Neuronal stem cell (in vitro differentiated cells): ENCODE results near the gene MICAL2.

Source experiments
- DNase-seq: peaks from one replicate; pipeline ENCODE4 v3.0.0-alpha.2; 2013; ENCODE audit warnings: low spot score
- H2AFZ ChIP-seq: one replicate; pipeline ENCODE4 v1.6.1; 2013; ENCODE audit warnings: mild to moderate bottlenecking, low read length, inconsistent platforms
- H2AK5ac ChIP-seq: 2 replicates; pipeline ENCODE4 v1.6.1; 2013; ENCODE audit warnings: low read depth, mild to moderate bottlenecking, inconsistent platforms, low read length, moderate library complexity, mixed read lengths
- H2BK120ac ChIP-seq: 2 replicates; pipeline ENCODE4 v1.6.1; 2013; ENCODE audit warnings: low read depth, mild to moderate bottlenecking, inconsistent platforms, low read length, moderate library complexity, mixed read lengths
- H2BK12ac ChIP-seq: one replicate; pipeline ENCODE4 v1.6.1; 2013; ENCODE audit warnings: low read length, inconsistent platforms
- H2BK15ac ChIP-seq: 2 replicates; pipeline ENCODE4 v1.6.1; 2013; ENCODE audit warnings: mild to moderate bottlenecking, low read length, inconsistent platforms, mixed read lengths
- H2BK5ac ChIP-seq: one replicate; pipeline ENCODE4 v1.6.1; 2013; ENCODE audit warnings: inconsistent platforms, mild to moderate bottlenecking, low read length, moderate library complexity
- H3K14ac ChIP-seq: one replicate; pipeline ENCODE4 v1.6.1; 2013; ENCODE audit warnings: low read length, inconsistent platforms
- H3K18ac ChIP-seq: 2 replicates; pipeline ENCODE4 v1.6.1; 2013; ENCODE audit warnings: low read length, inconsistent platforms
- H3K23ac ChIP-seq: 2 replicates; pipeline ENCODE4 v1.6.1; 2013; ENCODE audit warnings: low read depth, mild to moderate bottlenecking, mixed read lengths, low read length, inconsistent platforms; ENCODE audit not compliant: poor library complexity
- H3K27ac ChIP-seq: replicated peaks from 3 replicates; pipeline ENCODE4 v1.5.1; 2013; ENCODE audit warnings: low read length, inconsistent platforms
- H3K27me3 ChIP-seq, 3 experiments: 2 replicates each; pipeline ENCODE4 v1.6.1; 2013; ENCODE audit warnings: low read length in 3 of 3, mild to moderate bottlenecking in 2 of 3, inconsistent platforms in 1 of 3, low read depth in 1 of 3, mixed read lengths in 1 of 3, moderate library complexity in 1 of 3; ENCODE audit not compliant: control insufficient read depth in 3 of 3, insufficient read depth in 3 of 3
- H3K36me3 ChIP-seq, 2 donors: replicated peaks in 1 of 2; 2 replicates each; pipeline ENCODE4 v1.6.1; 2013; ENCODE audit warnings: low read length in 2 of 2; ENCODE audit not compliant: control insufficient read depth in 2 of 2, insufficient read depth in 2 of 2
- H3K4ac ChIP-seq: 2 replicates; pipeline ENCODE4 v1.6.1; 2013; ENCODE audit warnings: inconsistent platforms, mild to moderate bottlenecking, low read length, moderate library complexity
- H3K4me1 ChIP-seq, 2 donors: 1 replicate in 1 of 2; 2 replicates in 1 of 2; pipeline ENCODE4 v1.6.1; 2013; ENCODE audit warnings: low read length in 2 of 2, low read depth in 1 of 2; ENCODE audit not compliant: control insufficient read depth in 2 of 2, insufficient read depth in 1 of 2
- H3K4me2 ChIP-seq: one replicate; pipeline ENCODE4 v1.6.1; 2013; ENCODE audit warnings: mild to moderate bottlenecking, low read length, inconsistent platforms; ENCODE audit not compliant: insufficient read depth, poor library complexity, severe bottlenecking
- H3K4me3 ChIP-seq, 2 donors: 2 replicates each; pipeline ENCODE4 v1.5.1; 2013; ENCODE audit warnings: low read length in 2 of 2, mild to moderate bottlenecking in 2 of 2, inconsistent platforms in 1 of 2, moderate library complexity in 1 of 2
- H3K79me1 ChIP-seq: one replicate; pipeline ENCODE4 v1.6.1; 2013; ENCODE audit warnings: low read depth, mild to moderate bottlenecking, inconsistent platforms, low read length, moderate library complexity
- H3K9ac ChIP-seq: one replicate; pipeline ENCODE4 v1.6.1; 2013; ENCODE audit warnings: mild to moderate bottlenecking, low read depth, low read length, inconsistent platforms; ENCODE audit not compliant: poor library complexity
- H3K9me3 ChIP-seq, 2 donors: replicated peaks in 1 of 2; 2 replicates each; pipeline versions ENCODE3 to v1.6.1; 2013; ENCODE audit warnings: low read length in 2 of 2, mild to moderate bottlenecking in 2 of 2, inconsistent platforms in 1 of 2, low read depth in 1 of 2, mixed read lengths in 1 of 2, moderate library complexity in 1 of 2; ENCODE audit not compliant: control insufficient read depth in 2 of 2, insufficient read depth in 1 of 2
- H4K8ac ChIP-seq: one replicate; pipeline ENCODE4 v1.6.1; 2013; ENCODE audit warnings: low read depth, mild to moderate bottlenecking, inconsistent platforms, low read length, moderate library complexity
- H4K91ac ChIP-seq: one replicate; pipeline ENCODE4 v1.6.1; 2013; ENCODE audit warnings: low read length, low read depth, mild to moderate bottlenecking, inconsistent platforms; ENCODE audit not compliant: poor library complexity
- WGBS, 2 donors: extraction: QIAGEN DNeasy Blood & Tissue Kit; methylation state at CpG; one replicate each; pipeline ENCODE4 v1.1.7; 2013; ENCODE audit warnings: missing lambda C conversion rate in 2 of 2, mixed read lengths in 1 of 2; ENCODE audit not compliant: insufficient read length in 2 of 2, insufficient replicate concordance in 1 of 2; ENCODE audit errors: extremely low coverage in 2 of 2; 5-methylcytosine and 5-hydroxymethylcytosine counted together

MICAL2 gene

GRCh38 chr11:12157241-12157661 is 46.9 kb downstream of the MICAL2 start:
- no peak overlapping the region for H3K4me2 ChIP-seq
- no CpG with 5 or more reads among the region's 1 CpG for WGBS, 2 donors
- H3K27ac ChIP-seq = no peak overlapping the region
- H2BK5ac ChIP-seq = no peak overlapping the region
- H2BK15ac ChIP-seq = no peak overlapping the region
- H3K14ac ChIP-seq = no peak overlapping the region
- no peaks in the 10 kb centered on the region for H3K36me3 ChIP-seq
- no peak overlapping the region for H2AK5ac ChIP-seq
- H3K27me3 ChIP-seq = no peaks in the 10 kb centered on the region
- no peak for DNase-seq
- no peak overlapping the region for H3K9ac ChIP-seq
- H3K9me3 ChIP-seq = no peaks in the 10 kb centered on the region
- no peak overlapping the region for H3K4me3 ChIP-seq
- no peak overlapping the region for H3K4ac ChIP-seq
- no peaks in the 10 kb centered on the region for H3K79me1 ChIP-seq
- no peak overlapping the region for H4K8ac ChIP-seq
- H4K91ac ChIP-seq = no peak overlapping the region
- H3K18ac ChIP-seq = no peak overlapping the region
- H2AFZ ChIP-seq = no peak overlapping the region
- H2BK12ac ChIP-seq = no peak overlapping the region
- H3K4me1 ChIP-seq = no peaks in the 10 kb centered on the region
- no peak overlapping the region for H2BK120ac ChIP-seq
- no peak overlapping the region for H3K23ac ChIP-seq

GRCh38 chr11:12158909-12159308 is 48.5 kb downstream of the MICAL2 start:
- H3K9ac ChIP-seq = no peak overlapping the region
- H3K36me3 ChIP-seq = no peaks in the 10 kb centered on the region
- H3K23ac ChIP-seq = no peak overlapping the region
- no peaks in the 10 kb centered on the region for H3K27me3 ChIP-seq
- H2BK15ac ChIP-seq = no peak overlapping the region
- no peak overlapping the region for H2AFZ ChIP-seq
- no peak overlapping the region for H4K8ac ChIP-seq
- H3K18ac ChIP-seq = no peak overlapping the region
- no peak overlapping the region for H2BK5ac ChIP-seq
- WGBS, 2 donors = no CpG with 5 or more reads among the region's 7 CpGs
- no peak overlapping the region for H2BK12ac ChIP-seq
- no peak overlapping the region for H3K4ac ChIP-seq
- H2BK120ac ChIP-seq = no peak overlapping the region
- no peak overlapping the region for H3K27ac ChIP-seq
- H3K14ac ChIP-seq = no peak overlapping the region
- H2AK5ac ChIP-seq = no peak overlapping the region
- H3K4me3 ChIP-seq = no peak overlapping the region
- DNase-seq = no peak
- no peaks in the 10 kb centered on the region for H3K9me3 ChIP-seq
- H4K91ac ChIP-seq = no peak overlapping the region
- H3K79me1 ChIP-seq = no peaks in the 10 kb centered on the region
- H3K4me1 ChIP-seq = peaks cover 0 to 3% of the 10 kb centered on the region in 2 donors
- H3K4me2 ChIP-seq = no peak overlapping the region

GRCh38 chr11:12159351-12160099 is 49.1 kb downstream of the MICAL2 start:
- Histone ChIP-seq H3K79me1 (no peaks in the 10 kb centered on the region), H3K4me3 (no peak overlapping the region), H2AK5ac (no peak overlapping the region), H2BK15ac (no peak overlapping the region), H4K91ac (no peak overlapping the region), H3K9me3 (no peaks in the 10 kb centered on the region), H2BK12ac (no peak overlapping the region), H2BK120ac (no peak overlapping the region), H3K9ac (no peak overlapping the region), H3K18ac (no peak overlapping the region), H3K4ac (no peak overlapping the region), H4K8ac (no peak overlapping the region), H3K4me2 (no peak overlapping the region), H3K36me3 (no peaks in the 10 kb centered on the region), H3K27ac (no peak overlapping the region), H2BK5ac (no peak overlapping the region), H3K23ac (no peak overlapping the region), H2AFZ (no peak overlapping the region), H3K27me3 (no peaks in the 10 kb centered on the region), H3K14ac (no peak overlapping the region), H3K4me1 (peaks cover 0 to 3% of the 10 kb centered on the region in 2 donors)
- DNase-seq = no peak
- WGBS, 2 donors = no CpG with 5 or more reads among the region's 9 CpGs

GRCh38 chr11:12160231-12160630 is 49.8 kb downstream of the MICAL2 start:
- Histone ChIP-seq H3K4me3 (no peak overlapping the region), H3K27ac (no peak overlapping the region), H2BK5ac (no peak overlapping the region), H3K27me3 (no peaks in the 10 kb centered on the region), H3K79me1 (no peaks in the 10 kb centered on the region), H2BK120ac (no peak overlapping the region), H3K18ac (no peak overlapping the region), H2BK15ac (no peak overlapping the region), H3K23ac (no peak overlapping the region), H3K4me1 (peaks cover 0 to 3% of the 10 kb centered on the region in 2 donors), H4K8ac (no peak overlapping the region), H3K9me3 (no peaks in the 10 kb centered on the region), H4K91ac (no peak overlapping the region), H3K14ac (no peak overlapping the region), H2BK12ac (no peak overlapping the region), H2AFZ (no peak overlapping the region), H3K36me3 (no peaks in the 10 kb centered on the region), H3K9ac (no peak overlapping the region), H2AK5ac (no peak overlapping the region), H3K4ac (no peak overlapping the region), H3K4me2 (no peak overlapping the region)
- DNase-seq = no peak
- no CpG with 5 or more reads among the region's 6 CpGs for WGBS, 2 donors
